Astrocyte (in vitro differentiated cells and primary cell): ENCODE measurements around the gene RSAD1. TPM values are rescaled to one million over a fixed set of nuclear protein-coding genes. Genes with fewer than 3 reads are reported as not detected.

Source experiments
- DNase-seq: peaks from one replicate; pipeline ENCODE4 v3.0.0-alpha.2; 2010; ENCODE audit warnings: low read depth
- FAIRE-seq: peaks from 2 replicates; lab custom pipeline; 2011; peaks lifted over from hg19 to GRCh38; lab: Jason Lieb, UNC
- H2AFZ ChIP-seq: 2 replicates; pipeline ENCODE4 v1.6.0; 2012; ENCODE audit warnings: low read depth, low read length, inconsistent platforms
- H3K27ac ChIP-seq: 2 replicates; pipeline ENCODE4 v1.5.1; 2011; ENCODE audit warnings: low read depth, low read length, inconsistent platforms
- H3K27me3 ChIP-seq: 2 replicates; pipeline ENCODE4 v1.6.0; 2011; ENCODE audit warnings: low read length, inconsistent platforms; ENCODE audit not compliant: insufficient read depth
- H3K36me3 ChIP-seq: 2 replicates; pipeline ENCODE4 v1.5.1; 2011; ENCODE audit warnings: low read length, inconsistent platforms; ENCODE audit not compliant: insufficient read depth
- H3K4me1 ChIP-seq: 2 replicates; pipeline ENCODE4 v1.5.1; 2011; ENCODE audit warnings: low read length, inconsistent platforms; ENCODE audit not compliant: insufficient read depth
- H3K4me2 ChIP-seq: 2 replicates; pipeline ENCODE4 v1.6.0; 2012; ENCODE audit warnings: low read length, inconsistent platforms
- H3K4me3 ChIP-seq: 2 replicates; pipeline ENCODE4 v1.5.1; 2011; ENCODE audit warnings: low read depth, mild to moderate bottlenecking, low read length, inconsistent platforms; ENCODE audit not compliant: insufficient read depth
- H3K79me2 ChIP-seq: 2 replicates; pipeline ENCODE4 v1.6.0; 2012; ENCODE audit warnings: mild to moderate bottlenecking, low read length, inconsistent platforms; ENCODE audit not compliant: insufficient read depth
- H3K9ac ChIP-seq: 2 replicates; pipeline ENCODE4 v1.6.0; 2012; ENCODE audit warnings: mild to moderate bottlenecking, low read length, inconsistent platforms
- H3K9me3 ChIP-seq: 2 replicates; pipeline ENCODE4 v1.5.1; 2012; ENCODE audit warnings: low read depth, mild to moderate bottlenecking, low read length, inconsistent platforms; ENCODE audit not compliant: insufficient read depth
- H4K20me1 ChIP-seq: 2 replicates; pipeline ENCODE4 v1.6.0; 2012; ENCODE audit warnings: low read length, inconsistent platforms; ENCODE audit not compliant: insufficient read depth
- H3K27ac Mint-ChIP-seq: one replicate; pipeline ENCODE4 v1.8.0; 2021; ENCODE audit warnings: mild to moderate bottlenecking, mixed read lengths; ENCODE audit not compliant: unreplicated experiment
- H3K27me3 Mint-ChIP-seq: one replicate; pipeline ENCODE4 v1.8.0; 2021; ENCODE audit warnings: low read depth, mixed read lengths; ENCODE audit not compliant: unreplicated experiment
- H3K36me3 Mint-ChIP-seq: one replicate; pipeline ENCODE4 v1.8.0; 2021; ENCODE audit warnings: low read depth, mixed read lengths; ENCODE audit not compliant: unreplicated experiment
- H3K4me1 Mint-ChIP-seq: one replicate; pipeline ENCODE4 v1.8.0; 2021; ENCODE audit warnings: low read depth, mixed read lengths; ENCODE audit not compliant: unreplicated experiment
- H3K4me3 Mint-ChIP-seq: one replicate; pipeline ENCODE4 v1.8.0; 2021; ENCODE audit warnings: mild to moderate bottlenecking, moderate library complexity, mixed read lengths; ENCODE audit not compliant: unreplicated experiment
- H3K9me3 Mint-ChIP-seq: one replicate; pipeline ENCODE4 v1.8.0; 2021; ENCODE audit warnings: mild to moderate bottlenecking, mixed read lengths; ENCODE audit not compliant: unreplicated experiment
- CTCF ChIP-seq: IDR thresholded peaks from 2 replicates; pipeline ENCODE4 v1.5.1; 2011; ENCODE audit warnings: low read depth, mild to moderate bottlenecking, inconsistent platforms, low read length, moderate library complexity; ENCODE audit not compliant: insufficient read depth
- EZH2 ChIP-seq: IDR thresholded peaks from 2 replicates; pipeline ENCODE4 v1.6.1; 2012; ENCODE audit warnings: mild to moderate bottlenecking, low read length, inconsistent platforms; ENCODE audit not compliant: insufficient read depth
- total RNA-seq: library from RNA; stranded (reverse); gene quantifications from 2 replicates; pipeline ENCODE4 v1.2.1, GENCODE V29; 2021

Gene RSAD1
- total RNA-seq, 1 donor from 2014 or later, result 18.8 TPM

- TF ChIP-seq EZH2, result no peak
- TF ChIP-seq CTCF, result no peak
- peaks cover 5% of the 10 kb centered on the region for H3K27me3 Mint-ChIP-seq
- Histone ChIP-seq H3K4me1 (no peaks in the 10 kb centered on the region), H3K36me3 (no peaks in the 10 kb centered on the region), H2AFZ (no peak overlapping the region), H3K4me2 (no peak overlapping the region), H3K9me3 (no peaks in the 10 kb centered on the region), H4K20me1 (no peaks in the 10 kb centered on the region), H3K79me2 (no peaks in the 10 kb centered on the region), H3K27ac (no peak overlapping the region), H3K27me3 (no peaks in the 10 kb centered on the region), H3K4me3 (no peak overlapping the region), H3K9ac (no peak overlapping the region)
- H3K27ac Mint-ChIP-seq, result no peak overlapping the region
- no peaks in the 10 kb centered on the region for H3K4me1 Mint-ChIP-seq
- no peak overlapping the region for H3K4me3 Mint-ChIP-seq
- DNase-seq (no peak), FAIRE-seq (no peak)
- peaks cover 6% of the 10 kb centered on the region for H3K36me3 Mint-ChIP-seq
- no peaks in the 10 kb centered on the region for H3K9me3 Mint-ChIP-seq
Observed at GRCh38 chr17:50492214-50492613, 13.6 kb downstream of the RSAD1 start.

GRCh38 chr17:50493744-50494143 lies 15.1 kb downstream of the RSAD1 start:
- no peaks in the 10 kb centered on the region for H3K4me1 ChIP-seq
- H3K27ac ChIP-seq, result no peak overlapping the region
- no peaks in the 10 kb centered on the region for H3K79me2 ChIP-seq
- H2AFZ ChIP-seq, result no peak overlapping the region
- no peak overlapping the region for H3K4me3 ChIP-seq
- Mint-ChIP-seq H3K36me3 (peaks cover under 1% of the 10 kb centered on the region), H3K27me3 (peaks cover 6% of the 10 kb centered on the region), H3K4me1 (no peaks in the 10 kb centered on the region), H3K27ac (no peak overlapping the region), H3K4me3 (no peak overlapping the region), H3K9me3 (no peaks in the 10 kb centered on the region)
- no peaks in the 10 kb centered on the region for H3K36me3 ChIP-seq
- no peaks in the 10 kb centered on the region for H4K20me1 ChIP-seq
- no peak overlapping the region for H3K4me2 ChIP-seq
- no peak for TF ChIP-seq EZH2
- TF ChIP-seq CTCF, result no peak
- FAIRE-seq (no peak), DNase-seq (no peak)
- no peaks in the 10 kb centered on the region for H3K9me3 ChIP-seq
- no peak overlapping the region for H3K9ac ChIP-seq
- no peaks in the 10 kb centered on the region for H3K27me3 ChIP-seq

- no peak overlapping the region for H3K4me3 ChIP-seq
- peaks cover 6% of the 10 kb centered on the region for H3K27me3 Mint-ChIP-seq
- H4K20me1 ChIP-seq, result no peaks in the 10 kb centered on the region
- H2AFZ ChIP-seq, result no peak overlapping the region
- H3K36me3 ChIP-seq, result no peaks in the 10 kb centered on the region
- DNase-seq (no peak), FAIRE-seq (no peak)
- no peaks in the 10 kb centered on the region for H3K79me2 ChIP-seq
- no peak overlapping the region for H3K9ac ChIP-seq
- no peaks in the 10 kb centered on the region for H3K9me3 Mint-ChIP-seq
- no peaks in the 10 kb centered on the region for H3K27me3 ChIP-seq
- H3K36me3 Mint-ChIP-seq, result no peaks in the 10 kb centered on the region
- H3K4me2 ChIP-seq, result no peak overlapping the region
- H3K4me1 ChIP-seq, result no peaks in the 10 kb centered on the region
- TF ChIP-seq EZH2, result no peak
- TF ChIP-seq CTCF, result no peak
- no peaks in the 10 kb centered on the region for H3K9me3 ChIP-seq
- no peak overlapping the region for H3K27ac ChIP-seq
- no peak overlapping the region for H3K27ac Mint-ChIP-seq
- no peak overlapping the region for H3K4me3 Mint-ChIP-seq
- no peaks in the 10 kb centered on the region for H3K4me1 Mint-ChIP-seq
Observed at GRCh38 chr17:50495217-50495823, 16.7 kb downstream of the RSAD1 start.
